ENCODE measurements around the gene SLC9A5. TPM values are rescaled to one million over a fixed set of nuclear protein-coding genes. Genes with fewer than 3 reads are reported as not detected.

The SLC9A5 gene
- total and polyA plus RNA-seq, 4 donors: 1.4 to 9.1 (median 3.9) TPM

Small RNA genes within 50 kb of the gene (small RNA-seq; reads per million reads assigned to genes)
- gene MIR328 (ENCODE audit: low replicate concordance): 13.2 reads per million, percentile 96 among the genes with 10 or more reads in this experiment

Other genes with a start within 250 kb of the SLC9A5 start
- gene CBFB, start 219.8 kb upstream of the SLC9A5 start, total RNA-seq: 10 to 100 TPM; 45.4 to 59.4 TPM
- gene CBFB, start 219.8 kb upstream of the SLC9A5 start, polyA plus RNA-seq (ENCODE audit: insufficient read length in 2 of 2): 10 to 100 TPM; 36.1 to 38.6 TPM
- gene PHAF1, start 139.0 kb upstream of the SLC9A5 start, total RNA-seq: 10 to 100 TPM; 15.5 to 32.2 TPM
- 10 to 100 TPM; 23.5 to 24.7 TPM for gene PHAF1, start 139.0 kb upstream of the SLC9A5 start, polyA plus RNA-seq (ENCODE audit: insufficient read length in 2 of 2)
- gene B3GNT9, start 98.0 kb upstream of the SLC9A5 start, total RNA-seq: 10 to 100 TPM; 10.8 to 34.9 TPM
- gene B3GNT9, start 98.0 kb upstream of the SLC9A5 start, polyA plus RNA-seq (ENCODE audit: insufficient read length in 2 of 2): 10 to 100 TPM in 1 of 2 donors, 1 to 10 TPM in 1; 6.2 to 11.1 TPM
- 10 to 100 TPM; 12.1 to 13.9 TPM for gene TRADD, start 89.1 kb upstream of the SLC9A5 start, total RNA-seq
- 10 to 100 TPM; 11.6 to 17.0 TPM for gene TRADD, start 89.1 kb upstream of the SLC9A5 start, polyA plus RNA-seq (ENCODE audit: insufficient read length in 2 of 2)
- gene FBXL8, start 89.0 kb upstream of the SLC9A5 start, total RNA-seq: 1 to 10 TPM; 1.9 to 3.9 TPM
- 1 to 10 TPM; 1.8 to 5.3 TPM for gene FBXL8, start 89.0 kb upstream of the SLC9A5 start, polyA plus RNA-seq (ENCODE audit: insufficient read length in 2 of 2)
- 10 to 100 TPM; 14.0 to 55.0 TPM for gene HSF4, start 84.2 kb upstream of the SLC9A5 start, total RNA-seq
- gene HSF4, start 84.2 kb upstream of the SLC9A5 start, polyA plus RNA-seq (ENCODE audit: insufficient read length in 2 of 2): 10 to 100 TPM; 28.5 to 54.5 TPM
- gene NOL3, start 78.4 kb upstream of the SLC9A5 start, total RNA-seq: 10 to 100 TPM; 14.0 to 17.9 TPM
- 10 to 100 TPM; 20.3 to 25.4 TPM for gene NOL3, start 78.4 kb upstream of the SLC9A5 start, polyA plus RNA-seq (ENCODE audit: insufficient read length in 2 of 2)
- gene MATCAP1, start 65.0 kb upstream of the SLC9A5 start, total RNA-seq: 10 to 100 TPM; 22.2 to 34.6 TPM
- gene MATCAP1, start 65.0 kb upstream of the SLC9A5 start, polyA plus RNA-seq (ENCODE audit: insufficient read length in 2 of 2): 100 to 1,000 TPM; 127 to 157 TPM
- 1 to 10 TPM; 1.1 to 2.3 TPM for gene EXOC3L1, start 58.8 kb upstream of the SLC9A5 start, total RNA-seq
- gene EXOC3L1, start 58.8 kb upstream of the SLC9A5 start, polyA plus RNA-seq (ENCODE audit: insufficient read length in 2 of 2): 1 to 10 TPM; 5.4 to 5.5 TPM
- gene E2F4, start 56.8 kb upstream of the SLC9A5 start, total RNA-seq: 10 to 100 TPM; 16.7 to 39.4 TPM
- gene E2F4, start 56.8 kb upstream of the SLC9A5 start, polyA plus RNA-seq (ENCODE audit: insufficient read length in 2 of 2): 10 to 100 TPM; 42.1 to 53.5 TPM
- 1 to 10 TPM in 1 of 2 donors, under 1 TPM in 1; 0.10 to 1.2 TPM for gene ELMO3, start 49.8 kb upstream of the SLC9A5 start, total RNA-seq
- 1 to 10 TPM; 1.5 to 2.9 TPM for gene ELMO3, start 49.8 kb upstream of the SLC9A5 start, polyA plus RNA-seq (ENCODE audit: insufficient read length in 2 of 2)
- 10 to 100 TPM; 18.8 to 39.9 TPM for gene TMEM208, start 21.8 kb upstream of the SLC9A5 start, total RNA-seq
- 10 to 100 TPM; 51.5 to 57.4 TPM for gene TMEM208, start 21.8 kb upstream of the SLC9A5 start, polyA plus RNA-seq (ENCODE audit: insufficient read length in 2 of 2)
- gene FHOD1, start 1.5 kb upstream of the SLC9A5 start, total RNA-seq: 10 to 100 TPM in 1 of 2 donors, 1 to 10 TPM in 1; 5.4 to 21.5 TPM
- gene FHOD1, start 1.5 kb upstream of the SLC9A5 start, polyA plus RNA-seq (ENCODE audit: insufficient read length in 2 of 2): 10 to 100 TPM; 23.9 to 34.3 TPM
- gene PLEKHG4, start 30.6 kb downstream of the SLC9A5 start, total RNA-seq: 10 to 100 TPM in 1 of 2 donors, 1 to 10 TPM in 1; 6.0 to 10.9 TPM
- gene PLEKHG4, start 30.6 kb downstream of the SLC9A5 start, polyA plus RNA-seq (ENCODE audit: insufficient read length in 2 of 2): 1 to 10 TPM; 5.5 to 6.1 TPM
- under 1 TPM; 0.50 to 0.99 TPM for gene KCTD19, start 77.8 kb downstream of the SLC9A5 start, total RNA-seq
- 1 to 10 TPM; 2.2 to 2.7 TPM for gene KCTD19, start 77.8 kb downstream of the SLC9A5 start, polyA plus RNA-seq (ENCODE audit: insufficient read length in 2 of 2)
- 1 to 10 TPM; 4.3 to 4.6 TPM for gene LRRC36, start 77.8 kb downstream of the SLC9A5 start, total RNA-seq
- gene LRRC36, start 77.8 kb downstream of the SLC9A5 start, polyA plus RNA-seq (ENCODE audit: insufficient read length in 2 of 2): 10 to 100 TPM in 1 of 2 donors, 1 to 10 TPM in 1; 7.1 to 10.9 TPM
- gene TPPP3, start 144.5 kb downstream of the SLC9A5 start, total RNA-seq: 10 to 100 TPM; 34.2 to 37.5 TPM
- 100 to 1,000 TPM; 109 to 115 TPM for gene TPPP3, start 144.5 kb downstream of the SLC9A5 start, polyA plus RNA-seq (ENCODE audit: insufficient read length in 2 of 2)
- gene ZDHHC1, start 167.5 kb downstream of the SLC9A5 start, total RNA-seq: 10 to 100 TPM in 1 of 2 donors, 1 to 10 TPM in 1; 3.5 to 12.6 TPM
- gene ZDHHC1, start 167.5 kb downstream of the SLC9A5 start, polyA plus RNA-seq (ENCODE audit: insufficient read length in 2 of 2): 10 to 100 TPM; 14.7 to 18.7 TPM
- gene HSD11B2, start 182.1 kb downstream of the SLC9A5 start, total RNA-seq: 1 to 10 TPM; 3.0 to 4.6 TPM
- gene HSD11B2, start 182.1 kb downstream of the SLC9A5 start, polyA plus RNA-seq (ENCODE audit: insufficient read length in 2 of 2): 1 to 10 TPM; 5.7 to 9.3 TPM
- gene ATP6V0D1, start 232.2 kb downstream of the SLC9A5 start, total RNA-seq: 100 to 1,000 TPM in 1 of 2 donors, 10 to 100 TPM in 1; 97.3 to 113 TPM
- gene ATP6V0D1, start 232.2 kb downstream of the SLC9A5 start, polyA plus RNA-seq (ENCODE audit: insufficient read length in 2 of 2): 100 to 1,000 TPM; 174 to 177 TPM
- gene AGRP, start 234.6 kb downstream of the SLC9A5 start, total RNA-seq: not detected
- gene AGRP, start 234.6 kb downstream of the SLC9A5 start, polyA plus RNA-seq (ENCODE audit: insufficient read length in 2 of 2): under 1 TPM; 0.35 to 0.56 TPM